HG03103 (cell line): ENCODE measurements around the gene ZKSCAN8.

Experiments used
- ATAC-seq: cut with Tn5 transposase; IDR thresholded peaks from one replicate; pipeline ENCODE4 v1.9.1; 2021; ENCODE audit warnings: low read depth; ENCODE audit not compliant: unreplicated experiment

ZKSCAN8 gene

DNA sequence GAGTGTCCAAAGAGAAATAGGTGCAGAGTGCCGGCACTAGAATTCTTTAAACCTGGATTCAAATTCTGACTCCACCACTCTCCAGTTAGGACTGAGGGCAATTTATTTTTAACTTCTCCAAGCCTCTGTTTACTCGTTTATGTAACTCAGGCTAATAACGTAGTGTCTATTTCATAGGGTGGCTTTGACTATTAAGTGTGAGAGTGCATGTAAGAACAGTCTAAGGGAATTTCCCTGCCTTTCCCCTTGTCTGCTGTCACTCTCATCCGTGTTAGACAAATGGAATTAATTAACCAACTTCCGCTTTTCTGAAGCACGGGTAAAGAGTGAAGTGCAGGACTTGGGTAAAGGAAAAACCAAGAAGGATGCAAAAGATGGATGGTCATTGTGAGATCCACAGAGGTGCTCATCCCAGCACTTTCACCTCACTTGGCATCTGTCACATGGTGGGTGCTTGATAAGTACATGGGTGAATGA lies 4.1 kb upstream of the ZKSCAN8 start:
- no peak for ATAC-seq

DNA sequence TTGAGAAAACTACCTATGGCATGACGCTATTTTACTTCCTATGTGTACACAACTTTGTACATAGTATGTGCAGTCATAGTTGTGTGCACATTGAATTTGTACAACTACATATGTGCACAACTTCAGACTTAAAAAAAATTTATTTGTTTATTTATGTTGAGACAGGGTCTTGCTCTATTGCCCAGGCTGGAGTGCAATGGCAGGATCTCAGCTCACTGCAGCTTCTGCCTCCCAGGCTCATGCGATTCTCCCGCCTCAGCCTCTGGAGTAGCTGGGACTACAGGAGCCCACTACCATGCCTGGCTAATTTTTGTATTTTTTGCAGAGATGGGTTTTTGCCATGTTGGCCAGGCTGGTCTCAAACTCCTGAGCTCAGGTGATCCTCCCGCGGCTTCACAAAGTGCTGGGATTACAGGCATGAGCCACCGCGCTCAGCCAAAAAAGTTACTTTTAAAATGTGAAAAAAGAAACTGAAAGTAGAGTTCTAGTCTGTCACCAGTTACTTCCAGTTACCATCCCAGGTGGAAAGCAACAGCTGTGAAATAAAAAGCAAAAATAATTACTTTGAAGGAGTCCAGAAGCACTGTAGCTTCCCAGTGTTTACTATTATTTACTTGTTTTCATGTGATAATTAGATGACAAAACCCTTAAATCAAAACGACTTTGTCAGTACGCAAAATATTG lies 1.7 kb upstream of the ZKSCAN8 start:
- no peak for ATAC-seq

DNA sequence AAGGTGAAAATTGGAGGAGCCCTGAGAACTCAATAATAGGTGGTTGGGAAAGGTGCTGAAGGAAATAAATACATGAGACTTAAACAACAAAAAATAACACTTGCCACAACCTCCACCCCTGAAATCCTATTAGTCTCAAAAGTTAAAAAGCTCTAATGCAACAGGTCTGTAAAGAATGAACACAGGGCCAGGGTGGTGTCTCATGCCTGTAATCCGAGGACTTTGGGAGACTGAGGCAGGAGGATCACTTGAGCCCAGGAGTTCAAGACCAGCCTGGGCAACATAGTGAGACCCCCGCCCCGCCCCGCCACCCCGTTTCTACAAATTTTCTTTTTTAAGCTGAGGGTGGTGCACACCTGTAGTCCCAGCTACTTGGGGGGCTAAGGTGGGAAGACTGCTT lies 1.1 kb upstream of the ZKSCAN8 start:
- no peak for ATAC-seq

DNA sequence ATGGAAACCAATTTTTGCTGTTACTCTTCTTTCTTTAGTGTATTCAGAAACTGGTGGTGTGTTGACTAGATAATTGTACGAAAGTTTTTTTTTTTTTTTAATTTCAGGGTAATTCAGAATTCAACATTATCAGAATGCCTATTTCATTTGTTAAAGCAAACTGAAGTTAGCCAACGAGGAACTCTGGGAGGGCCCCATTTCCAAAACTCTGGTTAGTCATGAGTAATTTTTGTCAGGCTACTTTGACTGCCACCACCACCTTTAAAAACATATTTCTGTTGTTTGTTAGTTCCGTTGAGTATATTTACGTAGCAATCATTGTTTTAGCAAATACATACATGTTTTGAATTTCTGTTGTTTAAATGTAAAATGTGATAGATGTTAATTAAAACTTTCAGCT lies 763 bp downstream of the ZKSCAN8 start:
- ATAC-seq: no peak

DNA sequence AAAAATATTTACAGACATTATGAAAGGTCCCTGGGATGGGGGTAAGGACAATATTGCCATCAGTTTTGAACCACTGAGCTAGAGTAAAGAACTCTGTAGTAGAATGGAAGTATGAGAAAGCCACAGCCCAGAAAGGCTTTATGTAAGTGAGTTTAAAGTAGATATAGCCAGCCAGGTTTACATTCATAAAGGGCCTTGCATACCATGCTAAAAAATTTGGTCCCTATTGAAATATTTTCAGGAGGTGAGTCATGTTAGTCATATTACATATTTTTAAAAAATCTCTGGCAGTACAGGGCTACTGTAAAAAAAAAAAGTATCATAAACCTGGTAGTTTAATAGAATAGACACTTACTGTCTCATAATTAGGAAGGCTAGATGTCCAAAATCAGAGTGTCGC lies 3.5 kb downstream of the ZKSCAN8 start:
- ATAC-seq: no peak

DNA sequence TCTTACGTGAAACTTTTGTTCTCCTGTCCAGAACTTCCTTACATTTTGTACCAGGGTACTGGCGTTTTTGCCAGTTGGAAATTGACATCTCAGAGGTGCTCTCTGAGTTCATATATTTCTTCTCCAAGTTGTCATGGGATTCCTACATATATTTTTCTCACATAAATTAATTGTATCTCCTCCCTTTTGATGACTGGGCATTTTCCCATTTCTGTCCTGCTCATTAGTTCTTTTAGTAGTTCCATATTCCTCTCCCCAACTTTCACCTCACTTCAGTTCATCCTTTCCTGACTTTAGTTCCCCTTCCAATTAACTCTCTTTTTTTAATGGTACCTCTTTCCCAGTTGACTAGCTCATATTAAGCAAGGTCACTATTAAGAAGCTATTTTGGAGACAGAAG lies 10.8 kb downstream of the ZKSCAN8 start:
- ATAC-seq: no peak

DNA sequence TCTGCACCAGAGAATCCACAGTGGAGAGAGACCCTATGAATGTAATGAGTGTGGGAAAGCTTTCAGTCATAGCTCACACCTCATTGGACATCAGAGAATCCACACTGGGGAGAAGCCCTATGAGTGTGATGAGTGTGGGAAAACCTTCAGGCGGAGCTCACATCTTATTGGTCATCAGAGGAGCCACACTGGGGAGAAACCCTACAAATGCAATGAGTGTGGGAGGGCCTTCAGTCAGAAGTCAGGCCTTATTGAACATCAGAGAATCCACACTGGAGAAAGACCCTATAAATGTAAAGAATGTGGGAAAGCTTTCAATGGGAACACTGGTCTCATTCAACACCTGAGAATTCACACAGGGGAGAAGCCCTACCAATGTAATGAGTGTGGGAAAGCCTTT lies 11.9 kb downstream of the ZKSCAN8 start:
- ATAC-seq: no peak

DNA sequence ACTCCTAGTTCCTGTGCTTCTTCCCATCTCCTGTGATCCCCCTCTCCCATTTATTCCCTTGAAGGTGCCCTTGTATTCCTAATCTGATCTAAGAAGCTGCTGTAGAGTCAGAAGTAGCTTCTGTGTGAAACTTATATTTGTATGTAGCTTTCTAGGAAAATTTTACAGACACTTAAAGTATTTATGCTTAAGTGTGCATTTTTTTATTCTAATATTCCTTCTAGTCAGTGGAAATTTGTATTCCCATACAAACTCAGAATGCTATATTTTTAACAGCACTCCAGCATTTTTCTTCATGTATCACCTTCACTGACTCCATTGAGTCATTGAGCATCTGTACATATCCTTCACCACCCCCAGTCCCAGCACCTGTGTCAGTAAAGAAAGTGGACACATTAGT lies 12.7 kb downstream of the ZKSCAN8 start:
- ATAC-seq: no peak

DNA sequence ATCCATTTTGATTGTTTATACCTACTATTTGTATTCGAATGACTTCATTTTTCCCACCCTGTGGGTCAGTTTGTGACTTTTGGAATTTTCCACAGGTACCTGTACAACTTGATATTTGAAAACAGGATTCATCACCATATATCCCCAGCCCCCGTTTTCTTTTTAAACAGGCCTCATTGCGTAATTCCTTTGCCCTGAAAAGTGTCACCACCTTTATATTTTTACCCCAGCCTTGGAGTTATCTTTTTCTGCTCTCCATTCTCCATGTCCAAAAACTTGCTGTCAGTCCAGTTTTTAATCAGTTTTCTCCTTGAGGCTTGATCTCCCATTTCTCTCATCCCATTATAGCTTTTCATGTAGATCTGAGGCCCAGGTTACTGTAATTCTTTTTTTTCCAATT lies 16.6 kb downstream of the ZKSCAN8 start:
- ATAC-seq: no peak

DNA sequence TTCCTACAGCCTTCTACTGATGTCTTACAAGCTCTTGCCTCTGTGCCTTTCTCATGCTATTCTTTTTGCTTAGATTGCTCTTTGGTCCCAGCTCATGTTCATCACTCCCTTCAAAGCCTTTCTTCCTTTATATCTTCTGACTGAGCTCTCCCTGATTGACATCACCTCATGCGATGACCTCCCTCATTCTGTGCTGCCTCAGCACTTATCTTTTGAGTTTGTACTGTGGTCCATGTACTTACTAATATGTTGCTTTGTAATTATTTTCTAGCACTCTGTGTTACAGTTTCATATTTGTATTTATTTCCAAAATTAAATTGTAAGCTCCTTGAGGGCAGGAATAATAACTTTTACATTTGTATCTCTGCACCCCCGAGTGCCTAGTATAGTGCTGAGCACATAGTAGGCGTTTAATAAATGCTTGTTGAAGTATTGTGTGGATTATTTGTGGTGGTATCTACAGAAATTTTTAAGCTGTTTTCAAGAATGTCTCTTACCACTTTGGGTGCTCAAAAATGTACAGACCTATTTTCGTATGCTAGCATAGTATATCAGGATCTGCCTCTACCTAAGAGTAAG lies 17.4 kb downstream of the ZKSCAN8 start:
- no peak for ATAC-seq

DNA sequence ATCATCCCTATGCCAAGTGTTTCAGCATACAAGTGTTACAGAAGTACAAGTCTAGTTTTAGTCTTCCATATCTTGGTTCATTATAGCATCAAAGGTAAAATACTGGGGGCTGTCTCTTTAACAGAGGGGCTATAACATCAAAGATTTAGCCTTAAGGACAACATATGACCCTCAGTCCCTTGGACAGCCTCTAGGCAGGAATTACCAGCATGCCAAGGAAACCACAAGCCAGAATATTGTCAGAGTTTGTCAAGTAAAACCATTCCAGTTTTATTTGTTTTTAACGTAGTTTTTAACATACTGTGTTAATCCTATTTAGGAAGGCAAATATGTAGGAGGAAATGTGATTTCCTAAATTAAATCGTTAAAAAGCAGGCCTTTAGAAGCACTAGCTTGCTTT lies 18.6 kb downstream of the ZKSCAN8 start:
- ATAC-seq: no peak

DNA sequence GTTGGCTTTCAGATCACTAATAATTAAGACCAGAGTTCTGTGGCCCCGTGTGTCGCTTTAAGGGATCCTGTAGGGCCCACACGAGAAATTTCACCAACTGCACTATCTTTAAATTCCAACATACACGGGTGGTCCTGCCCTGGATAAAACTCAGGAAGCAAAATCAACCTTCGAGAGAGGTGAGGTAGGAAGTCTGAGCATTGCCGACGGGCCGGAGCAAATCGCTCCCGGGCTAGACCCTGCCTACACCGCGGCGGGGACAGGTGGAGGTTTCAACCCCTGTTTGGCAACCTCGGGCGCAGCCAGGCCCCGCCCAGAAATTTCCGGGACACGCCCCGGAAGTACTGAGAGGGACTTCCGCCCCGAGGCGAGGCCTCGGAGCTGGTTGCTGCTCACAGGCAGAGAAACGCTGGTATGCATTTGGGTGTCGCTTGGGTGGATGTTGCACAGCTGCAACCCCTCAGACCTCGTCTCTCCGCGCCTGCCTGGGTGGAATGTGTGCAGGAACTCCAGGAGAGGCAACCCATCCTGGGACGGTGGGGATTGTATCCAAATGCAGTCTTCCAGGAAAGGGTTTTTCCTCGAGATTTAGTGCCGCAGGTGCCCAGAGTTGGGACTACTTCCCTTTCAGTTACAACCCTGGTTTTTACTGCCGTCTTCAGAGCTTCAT lies 19.9 kb downstream of the ZKSCAN8 start:
- peak; percentile 96 for ATAC-seq

DNA sequence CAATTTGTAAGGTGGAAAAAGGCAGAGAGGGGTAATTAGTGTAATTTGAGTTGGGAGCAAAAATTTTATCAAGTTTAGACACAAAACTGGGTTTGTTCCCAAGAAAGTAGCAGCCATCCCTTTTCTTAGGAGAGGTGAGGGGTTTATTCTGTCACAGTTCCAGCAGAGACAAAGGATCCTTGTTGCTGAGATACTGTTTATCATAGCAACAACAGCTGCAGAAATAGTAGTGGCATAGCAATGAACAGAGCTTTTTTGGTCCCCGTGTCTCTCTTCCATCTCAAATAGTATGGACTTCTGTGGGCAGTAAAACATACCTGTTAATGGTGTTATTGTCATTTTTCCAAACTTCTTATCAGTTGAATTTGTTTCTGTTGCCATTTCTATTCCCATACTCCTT lies 23.9 kb downstream of the ZKSCAN8 start:
- no peak for ATAC-seq

DNA sequence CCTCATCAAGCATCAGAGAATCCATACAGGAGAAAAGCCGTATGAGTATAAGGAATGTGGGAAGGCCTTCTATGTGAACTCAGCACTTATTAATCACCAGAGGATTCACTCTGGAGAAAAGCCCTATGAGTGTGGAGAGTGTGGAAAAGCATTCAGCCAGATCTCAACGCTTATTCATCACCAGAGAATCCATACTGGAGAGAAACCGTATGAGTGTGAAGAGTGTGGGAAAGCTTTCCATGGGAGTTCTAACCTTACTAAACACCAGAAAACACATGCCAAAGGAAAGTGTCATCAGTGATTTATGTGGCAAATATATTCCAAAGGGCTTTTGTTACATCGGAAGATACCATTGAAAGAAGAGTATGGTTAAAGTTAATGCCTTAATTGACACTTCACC lies 25.4 kb downstream of the ZKSCAN8 start:
- no peak for ATAC-seq

DNA sequence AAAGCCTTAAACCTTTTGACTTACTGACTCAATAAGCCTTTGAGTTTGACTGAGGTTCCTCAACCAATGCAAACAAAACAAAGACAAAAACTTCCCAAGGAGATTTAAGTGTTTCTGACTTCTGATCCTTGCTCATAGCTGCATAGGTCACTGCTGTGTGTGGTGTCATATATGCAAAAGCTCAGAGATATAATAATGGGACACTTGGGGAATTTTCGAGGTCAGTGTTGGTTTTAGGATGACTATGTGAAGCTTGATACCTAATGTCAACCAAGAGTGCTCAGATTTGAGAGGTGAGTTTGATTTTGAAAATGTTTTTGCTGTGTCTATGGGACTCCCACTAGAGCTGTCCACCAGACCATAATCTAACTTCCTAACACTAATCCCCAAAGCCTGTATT lies 26.2 kb downstream of the ZKSCAN8 start:
- no peak for ATAC-seq

DNA sequence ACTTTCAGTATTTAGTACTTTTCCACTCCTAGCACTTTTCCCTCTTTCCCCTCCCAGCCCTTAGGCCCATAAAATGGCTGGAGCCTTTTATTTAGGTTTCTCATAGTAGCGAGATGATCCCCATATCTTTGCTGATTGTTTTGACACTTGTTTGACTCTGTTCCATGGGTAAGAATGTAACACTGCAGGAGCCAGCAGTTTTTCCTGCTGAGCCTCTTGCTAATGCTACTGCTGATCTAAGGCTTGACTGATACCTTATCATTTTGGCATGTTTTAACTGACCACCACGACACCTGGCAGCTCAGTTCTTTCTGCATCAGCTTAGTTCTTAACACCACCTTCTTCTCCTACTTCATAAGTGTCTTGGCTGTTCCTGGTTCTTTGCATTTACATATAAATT lies 29.6 kb downstream of the ZKSCAN8 start:
- ATAC-seq: no peak

DNA sequence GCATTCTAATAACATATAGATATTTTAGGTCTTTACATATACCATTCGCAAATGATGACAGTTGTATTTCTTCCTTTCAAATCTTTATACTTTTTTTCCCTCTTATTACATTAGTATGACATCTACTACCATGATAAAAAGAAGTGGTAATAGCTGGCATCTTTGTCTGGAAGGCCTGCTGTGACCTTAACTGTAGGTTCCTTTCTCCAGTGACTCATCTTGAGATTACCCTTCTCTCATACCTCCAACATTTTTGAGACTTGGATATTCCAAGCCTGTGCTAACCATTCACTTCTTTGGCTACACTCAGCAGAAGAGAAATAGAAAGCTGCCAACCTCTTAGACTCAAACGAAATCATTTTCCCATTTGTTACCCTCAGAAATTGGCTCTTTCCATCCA lies 30.3 kb downstream of the ZKSCAN8 start:
- no peak for ATAC-seq

DNA sequence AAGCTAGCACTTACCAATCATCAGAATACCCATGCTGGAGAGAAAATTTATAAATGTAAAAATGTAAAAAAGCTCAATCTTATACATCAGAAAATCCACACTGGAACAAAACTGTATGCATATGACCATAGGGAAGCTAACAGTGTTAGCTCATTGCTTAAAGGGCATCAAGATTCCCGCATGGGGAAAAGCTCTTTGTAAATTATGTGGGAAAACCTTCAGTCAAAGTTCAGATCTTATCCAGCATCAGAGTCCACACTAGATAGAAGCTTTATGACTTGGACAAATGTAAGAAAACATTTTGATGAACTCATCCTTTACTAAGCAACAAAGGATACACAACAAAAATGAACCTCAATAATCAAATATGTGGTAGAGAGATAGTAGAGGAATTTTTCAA lies 34.7 kb downstream of the ZKSCAN8 start:
- no peak for ATAC-seq

DNA sequence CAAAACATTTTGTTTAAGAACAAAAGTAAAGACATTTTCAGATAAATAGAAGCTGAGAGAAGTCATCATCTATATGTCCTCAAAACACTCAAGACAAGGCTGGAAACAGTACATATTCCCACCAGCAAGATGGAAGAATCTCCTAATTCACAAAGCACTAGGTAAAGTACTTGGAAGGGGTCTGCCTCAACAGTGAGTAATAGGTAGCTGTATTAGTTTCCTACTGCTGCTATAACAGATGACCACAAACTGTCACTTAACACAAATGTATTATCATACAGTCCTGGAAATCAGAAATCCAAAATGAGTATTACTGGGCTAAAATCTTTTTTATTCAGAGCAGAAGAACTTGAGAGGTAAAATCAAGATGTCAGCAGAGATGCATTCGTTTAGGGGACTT lies 40.6 kb downstream of the ZKSCAN8 start:
- no peak for ATAC-seq

DNA sequence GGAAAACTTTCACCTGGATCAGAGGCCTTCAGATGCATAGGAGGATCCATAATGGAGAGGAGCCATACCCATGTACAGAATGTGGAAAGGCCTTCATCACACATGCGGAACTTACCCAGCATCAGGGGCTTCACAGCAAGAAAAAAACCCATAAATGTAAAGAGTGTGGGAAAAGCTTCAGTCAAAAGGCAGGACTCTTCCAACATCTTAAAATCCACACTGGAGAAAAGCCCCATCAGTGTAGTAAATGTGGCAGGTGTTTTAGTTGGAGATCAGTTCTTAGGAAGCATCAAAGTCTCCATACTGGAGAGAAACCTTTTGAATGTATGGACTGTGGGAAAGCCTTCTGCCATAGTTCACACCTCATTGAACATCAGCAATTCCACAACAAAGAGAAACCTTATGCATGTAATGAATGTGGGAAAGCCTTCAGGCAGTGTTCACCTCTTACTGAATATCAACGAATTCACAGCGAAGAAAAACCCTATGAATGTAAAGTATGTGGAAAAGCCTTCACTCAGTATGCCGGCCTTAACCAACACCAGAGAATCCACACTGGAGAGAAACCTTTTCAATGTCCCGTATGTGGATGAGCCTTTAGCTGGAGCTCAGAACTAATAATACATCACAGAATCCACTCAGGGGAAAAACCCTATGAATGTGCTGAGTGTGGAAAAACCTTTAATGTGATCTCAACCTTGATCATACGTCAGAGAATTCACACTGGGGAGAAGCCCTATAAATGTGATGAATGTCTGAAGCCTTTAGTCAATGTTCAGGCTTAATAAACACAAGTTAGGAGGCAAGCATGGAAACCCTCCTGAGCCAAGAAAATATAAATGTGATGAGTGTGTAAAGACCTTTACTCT lies 46.7 kb downstream of the ZKSCAN8 start:
- ATAC-seq: no peak

DNA sequence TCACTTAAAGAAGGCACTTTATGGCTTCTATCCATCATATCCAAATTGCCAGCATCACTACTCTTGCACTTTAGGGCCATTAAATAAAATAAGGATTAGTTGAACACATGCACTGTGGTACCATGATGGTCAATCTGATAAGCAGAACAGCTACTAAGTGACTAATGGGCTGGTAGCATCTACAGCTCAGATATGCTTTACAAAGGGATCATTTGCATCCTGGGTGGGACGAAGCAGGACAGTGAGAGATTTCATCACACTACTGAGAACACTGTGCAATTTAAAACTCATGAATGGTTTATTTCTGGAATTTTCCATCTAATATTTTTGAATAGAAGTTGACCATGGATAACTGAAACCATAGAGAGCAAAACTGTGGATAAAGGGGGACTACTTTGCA lies 58.3 kb downstream of the ZKSCAN8 start:
- no peak for ATAC-seq
